AG09309 (cell line): Measurements from ENCODE around the gene GPR15.
"Not testable (repeated sequence)": the region's sequence is repeated elsewhere in the genome, so short reads cannot be mapped to it uniquely, and the experiment has no call there.

ENCODE experiments used
- DNase-seq: peaks from one replicate; pipeline ENCODE4 v3.0.0-alpha.2; 2010; ENCODE audit warnings: low read depth
- H3K4me3 ChIP-seq: 2 replicates; pipeline ENCODE4 v1.5.1; 2011; ENCODE audit warnings: mild to moderate bottlenecking, low read depth, low read length, moderate library complexity; ENCODE audit not compliant: control insufficient read depth
- TF ChIP-seq, protein P1 (sequence below): IDR thresholded peaks from 2 replicates; pipeline ENCODE4 v1.5.1; 2011; ENCODE audit warnings: mild to moderate bottlenecking, low read depth, low read length, inconsistent platforms; ENCODE audit not compliant: insufficient read depth, control insufficient read depth; ENCODE audit errors: missing control alignments

The GPR15 gene

DNA sequence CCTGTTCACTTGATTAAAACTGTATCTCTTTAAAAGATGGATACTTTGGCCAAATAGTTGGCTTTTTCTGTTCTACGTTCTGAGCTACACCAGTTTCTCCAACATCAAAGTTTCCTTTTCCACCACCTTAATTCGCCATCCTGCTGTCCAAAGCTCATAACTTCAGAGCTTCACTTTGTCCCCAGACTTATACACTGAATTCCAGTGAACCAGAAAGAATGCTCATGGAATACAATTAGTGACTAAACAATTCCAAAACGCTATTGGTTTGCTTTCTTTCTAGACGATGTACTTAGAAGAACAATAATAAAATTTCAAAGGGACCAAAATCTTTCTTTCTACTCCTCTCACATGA is 23.2 kb downstream of the GPR15 start:
- no peak overlapping the region for H3K4me3 ChIP-seq
- TF ChIP-seq, protein P1, sequence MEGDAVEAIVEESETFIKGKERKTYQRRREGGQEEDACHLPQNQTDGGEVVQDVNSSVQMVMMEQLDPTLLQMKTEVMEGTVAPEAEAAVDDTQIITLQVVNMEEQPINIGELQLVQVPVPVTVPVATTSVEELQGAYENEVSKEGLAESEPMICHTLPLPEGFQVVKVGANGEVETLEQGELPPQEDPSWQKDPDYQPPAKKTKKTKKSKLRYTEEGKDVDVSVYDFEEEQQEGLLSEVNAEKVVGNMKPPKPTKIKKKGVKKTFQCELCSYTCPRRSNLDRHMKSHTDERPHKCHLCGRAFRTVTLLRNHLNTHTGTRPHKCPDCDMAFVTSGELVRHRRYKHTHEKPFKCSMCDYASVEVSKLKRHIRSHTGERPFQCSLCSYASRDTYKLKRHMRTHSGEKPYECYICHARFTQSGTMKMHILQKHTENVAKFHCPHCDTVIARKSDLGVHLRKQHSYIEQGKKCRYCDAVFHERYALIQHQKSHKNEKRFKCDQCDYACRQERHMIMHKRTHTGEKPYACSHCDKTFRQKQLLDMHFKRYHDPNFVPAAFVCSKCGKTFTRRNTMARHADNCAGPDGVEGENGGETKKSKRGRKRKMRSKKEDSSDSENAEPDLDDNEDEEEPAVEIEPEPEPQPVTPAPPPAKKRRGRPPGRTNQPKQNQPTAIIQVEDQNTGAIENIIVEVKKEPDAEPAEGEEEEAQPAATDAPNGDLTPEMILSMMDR = no peak
- DNase-seq = no peak

DNA sequence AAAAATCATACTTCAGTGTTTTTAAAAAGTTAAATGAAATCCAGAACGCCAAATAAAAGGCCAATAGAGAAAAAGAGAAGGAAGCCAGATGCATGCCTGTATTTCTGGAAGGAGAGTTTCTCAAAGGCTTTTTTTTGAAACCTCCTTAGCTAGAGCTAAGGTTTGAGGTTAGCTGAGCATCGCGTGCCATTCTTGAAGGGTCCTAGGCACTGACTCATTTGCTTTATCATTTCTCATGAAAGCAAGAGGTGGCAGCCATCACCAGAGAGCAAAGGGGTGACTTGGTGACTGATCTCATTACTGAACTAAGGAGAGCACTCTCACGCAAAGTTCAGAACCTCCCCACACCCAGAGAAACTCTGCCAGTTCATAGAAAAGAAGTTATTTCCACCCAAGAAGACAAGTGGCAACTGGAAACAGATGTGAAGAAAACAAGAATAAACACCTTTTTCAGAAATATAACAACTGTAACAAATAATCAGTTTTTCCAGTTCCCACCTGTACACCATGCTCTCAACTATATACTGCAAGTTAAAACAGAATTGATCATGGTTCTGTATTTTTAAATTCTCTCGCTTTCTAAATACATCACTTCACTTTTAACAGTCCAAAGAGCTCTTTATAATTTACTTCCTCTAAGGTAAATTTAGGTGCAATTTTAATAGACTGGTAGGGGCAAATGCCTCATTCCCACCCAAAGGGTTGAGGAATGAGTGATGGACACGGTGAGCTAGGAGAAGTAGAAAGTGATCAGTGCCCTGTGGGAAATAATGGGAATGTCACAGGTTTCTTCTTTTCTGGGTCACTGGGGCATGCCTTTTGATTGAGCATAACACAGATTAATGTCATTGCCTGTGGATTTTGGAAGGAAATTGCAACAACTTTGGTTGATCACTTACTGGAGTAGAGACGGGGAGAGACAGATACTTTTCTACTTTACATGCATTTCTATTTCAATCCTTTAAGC is 24.7 kb downstream of the GPR15 start:
- TF ChIP-seq, protein P1 = no peak
- DNase-seq = no peak
- no peak overlapping the region for H3K4me3 ChIP-seq

DNA sequence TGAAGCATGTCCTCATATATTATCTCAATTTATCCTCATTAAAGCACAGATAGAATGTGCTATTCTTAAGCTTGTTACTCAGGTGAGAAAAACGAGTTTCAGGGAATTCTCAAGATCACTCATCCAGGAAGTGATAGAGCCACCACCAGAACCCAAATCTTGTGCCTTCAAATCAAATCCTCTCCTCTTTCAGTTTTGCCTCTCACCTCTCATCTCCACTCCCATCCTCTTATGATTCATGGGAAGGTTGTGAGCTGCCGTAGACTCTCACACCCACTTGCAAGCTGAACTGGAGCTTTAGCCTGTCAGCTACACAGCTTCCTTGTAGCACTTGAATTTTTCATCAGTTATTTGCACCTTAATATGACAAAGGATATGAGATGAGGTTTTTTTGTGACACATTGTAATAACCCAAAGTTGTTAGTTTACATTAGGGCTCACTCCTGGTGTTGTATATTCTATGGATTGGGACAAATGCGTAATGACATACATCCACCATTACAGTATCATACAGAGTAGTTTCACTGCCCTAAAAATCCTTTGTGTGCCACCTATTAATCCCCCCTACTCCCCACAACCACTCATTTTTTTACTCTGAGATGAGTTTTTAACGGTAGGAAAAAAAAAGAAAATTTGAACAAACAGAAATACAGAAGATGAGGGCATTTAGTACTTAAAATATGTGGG is 25.7 kb downstream of the GPR15 start:
- no peak for DNase-seq
- H3K4me3 ChIP-seq = no peak overlapping the region
- TF ChIP-seq, protein P1 = no peak

DNA sequence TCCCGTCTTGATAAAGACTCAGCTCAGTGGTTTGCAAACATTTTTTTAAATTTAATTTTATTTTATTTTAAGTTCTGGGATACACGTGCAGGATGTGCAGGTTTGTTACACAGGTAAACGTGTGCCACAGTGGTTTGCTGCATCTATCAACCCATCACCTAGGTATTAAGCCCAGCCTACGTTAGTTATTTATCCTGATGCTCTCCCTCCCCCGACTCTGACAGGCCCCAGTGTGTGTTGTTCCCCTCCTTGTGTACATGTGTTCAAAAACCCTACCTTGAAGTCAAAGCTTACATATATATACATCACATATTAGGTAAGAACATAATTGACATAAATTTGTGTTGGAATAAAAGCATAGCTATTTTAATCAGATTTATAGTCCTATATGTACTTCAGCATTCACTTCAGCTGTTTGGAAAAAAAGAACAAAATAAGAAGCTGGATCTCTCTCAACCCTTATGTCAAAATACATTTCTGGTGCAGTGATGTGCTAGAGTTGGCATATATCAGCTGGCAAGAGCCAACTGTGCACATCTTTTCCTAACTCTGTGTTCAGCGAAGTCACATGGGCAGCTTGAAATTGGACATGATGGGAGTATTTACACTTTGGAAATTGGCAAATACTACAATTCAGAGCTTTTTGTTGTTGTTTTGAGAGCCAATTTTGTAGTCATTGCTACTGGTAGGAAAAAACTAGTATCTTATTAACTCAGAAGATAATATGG is 26.5 kb downstream of the GPR15 start:
- TF ChIP-seq, protein P1 = no peak
- no peak overlapping the region for H3K4me3 ChIP-seq
- no peak for DNase-seq

DNA sequence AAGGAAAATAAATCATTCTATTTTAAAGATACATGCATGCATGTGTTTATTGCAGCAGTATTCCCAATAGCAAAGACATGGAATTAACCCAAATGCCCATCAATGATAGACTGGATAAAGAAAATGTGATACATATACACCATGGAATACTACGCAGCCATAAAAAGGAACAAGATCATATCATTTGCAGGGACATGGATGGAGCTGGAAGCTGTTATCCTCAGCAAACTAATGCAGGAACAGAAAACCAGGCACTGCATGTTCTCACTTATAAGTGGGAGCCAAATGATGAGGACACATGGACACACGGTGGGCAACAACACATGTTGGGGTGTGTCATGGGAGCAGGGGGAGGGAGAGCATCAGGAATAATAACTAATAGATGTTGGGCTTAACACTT is 28.0 kb downstream of the GPR15 start:
- not testable (repeated sequence) for H3K4me3 ChIP-seq

DNA sequence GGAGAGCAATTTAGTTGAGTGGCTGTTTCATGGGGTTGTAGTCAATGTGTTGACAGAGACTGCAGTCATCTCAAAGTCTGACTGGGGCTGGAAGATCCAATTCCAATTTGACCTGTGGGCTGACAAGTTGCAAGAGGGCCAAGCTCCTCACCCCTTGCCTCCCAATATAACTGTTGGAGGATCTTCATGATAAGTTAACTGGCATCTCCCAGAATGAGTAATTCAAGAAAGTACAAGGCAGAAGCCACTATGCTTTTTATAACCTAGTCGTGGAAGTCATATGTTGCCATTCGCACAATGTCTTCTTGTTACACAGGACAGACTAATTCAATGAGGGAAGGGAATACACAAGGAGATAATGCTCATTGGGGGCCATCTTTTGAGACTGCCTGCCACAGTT is 29.1 kb downstream of the GPR15 start:
- no peak overlapping the region for H3K4me3 ChIP-seq
- no peak for DNase-seq
- TF ChIP-seq, protein P1 = no peak

More for the DNA sequence above, 28.0 kb downstream of the GPR15 start:
- DNase-seq = not testable (repeated sequence)
